Mesothelial cell of epicardium (in vitro differentiated cells): ENCODE data around the gene LCN1. TPM values are rescaled to one million over a fixed set of nuclear protein-coding genes. Genes with fewer than 3 reads are reported as not detected.
A peak's percentile ranks its signal among the peaks of the same experiment; 100 is the strongest.

Experiments
- DNase-seq, 2 experiments: peaks; one replicate each; pipeline ENCODE4 v3.0.0; 2021; ENCODE audit warnings: low spot score in 2 of 2; ENCODE audit not compliant: unreplicated experiment in 2 of 2
- H3K27ac Mint-ChIP-seq: 2 replicates; pipeline ENCODE4 v1.8.0; 2021; ENCODE audit warnings: mixed read lengths
- H3K27me3 Mint-ChIP-seq: 2 replicates; pipeline ENCODE4 v1.8.0; 2021; ENCODE audit warnings: low read depth, mixed read lengths
- H3K36me3 Mint-ChIP-seq: 2 replicates; pipeline ENCODE4 v1.8.0; 2021; ENCODE audit warnings: mixed read lengths
- H3K4me1 Mint-ChIP-seq: 2 replicates; pipeline ENCODE4 v1.8.0; 2021; ENCODE audit warnings: mixed read lengths
- H3K4me3 Mint-ChIP-seq: 2 replicates; pipeline ENCODE4 v1.8.0; 2021; ENCODE audit warnings: mild to moderate bottlenecking, moderate library complexity, mixed read lengths
- H3K9me3 Mint-ChIP-seq: 2 replicates; pipeline ENCODE4 v1.8.0; 2021; ENCODE audit warnings: mixed read lengths
- total RNA-seq: library from RNA; stranded (reverse); gene quantifications from 3 replicates; pipeline ENCODE4 v1.2.1, GENCODE V29; 2021
- TF ChIP-seq, protein P1 (sequence below): fragments of 200-600 bp; sonication (generic); IDR thresholded peaks from one replicate; pipeline ENCODE4 v1.5.0; 2021; ENCODE audit warnings: antibody characterized with exemption; ENCODE audit not compliant: unreplicated experiment

LCN1 gene
- total RNA-seq, 1 donor from 2014 or later: not detected

DNA sequence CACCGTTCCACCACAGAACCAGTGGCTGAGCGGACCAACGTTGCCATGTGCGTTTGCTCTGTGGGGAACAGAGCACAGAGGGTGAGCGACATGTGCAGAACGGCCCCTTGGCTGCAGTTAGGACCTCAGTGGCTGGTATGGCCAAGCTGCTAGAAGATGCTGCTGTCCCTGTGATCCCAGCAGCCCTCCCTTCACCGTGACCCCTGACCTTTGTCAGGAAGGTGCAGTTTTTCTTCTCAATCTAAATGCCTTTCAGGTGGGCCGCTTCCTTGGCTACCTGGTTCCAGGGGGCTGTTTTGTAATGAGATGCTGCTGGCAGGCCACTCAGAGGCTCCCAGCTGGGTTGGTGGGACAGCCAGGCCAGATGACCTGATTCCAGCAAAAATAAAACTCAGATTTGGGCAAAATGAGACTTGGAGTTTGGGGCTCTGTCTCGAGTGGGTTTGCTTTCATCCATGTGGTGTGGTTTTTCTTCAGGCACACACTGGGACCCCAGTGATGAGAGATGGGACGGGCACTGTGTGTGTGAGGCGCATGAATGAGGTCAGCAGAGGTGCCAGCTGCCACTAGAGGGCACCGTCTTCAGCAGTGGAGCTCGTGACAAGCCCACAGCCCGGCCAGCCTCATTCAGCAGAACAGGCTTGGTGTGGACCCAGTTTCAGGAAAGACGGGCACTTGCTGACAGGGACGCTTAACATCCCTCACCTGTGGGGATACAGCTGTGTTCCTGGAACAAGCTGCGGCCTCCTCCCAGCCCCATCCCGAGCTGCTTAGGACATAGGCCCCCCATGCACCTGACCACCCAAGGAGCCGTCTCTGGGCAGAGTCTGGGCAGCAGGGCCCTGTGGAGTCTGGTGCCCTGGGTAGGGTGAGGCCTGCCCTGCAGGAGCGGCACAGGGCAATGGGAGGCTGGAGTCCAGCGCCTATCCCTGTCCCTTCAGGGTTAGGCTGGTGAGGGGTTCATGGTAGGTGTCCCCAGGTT, 16.7 kb upstream of the LCN1 start:
- no peak for DNase-seq
- TF ChIP-seq, protein P1, sequence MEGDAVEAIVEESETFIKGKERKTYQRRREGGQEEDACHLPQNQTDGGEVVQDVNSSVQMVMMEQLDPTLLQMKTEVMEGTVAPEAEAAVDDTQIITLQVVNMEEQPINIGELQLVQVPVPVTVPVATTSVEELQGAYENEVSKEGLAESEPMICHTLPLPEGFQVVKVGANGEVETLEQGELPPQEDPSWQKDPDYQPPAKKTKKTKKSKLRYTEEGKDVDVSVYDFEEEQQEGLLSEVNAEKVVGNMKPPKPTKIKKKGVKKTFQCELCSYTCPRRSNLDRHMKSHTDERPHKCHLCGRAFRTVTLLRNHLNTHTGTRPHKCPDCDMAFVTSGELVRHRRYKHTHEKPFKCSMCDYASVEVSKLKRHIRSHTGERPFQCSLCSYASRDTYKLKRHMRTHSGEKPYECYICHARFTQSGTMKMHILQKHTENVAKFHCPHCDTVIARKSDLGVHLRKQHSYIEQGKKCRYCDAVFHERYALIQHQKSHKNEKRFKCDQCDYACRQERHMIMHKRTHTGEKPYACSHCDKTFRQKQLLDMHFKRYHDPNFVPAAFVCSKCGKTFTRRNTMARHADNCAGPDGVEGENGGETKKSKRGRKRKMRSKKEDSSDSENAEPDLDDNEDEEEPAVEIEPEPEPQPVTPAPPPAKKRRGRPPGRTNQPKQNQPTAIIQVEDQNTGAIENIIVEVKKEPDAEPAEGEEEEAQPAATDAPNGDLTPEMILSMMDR: peak; percentile 47
- Mint-ChIP-seq H3K4me3 (no peak overlapping the region), H3K36me3 (peaks cover 7% of the 10 kb centered on the region), H3K27me3 (no peaks in the 10 kb centered on the region), H3K9me3 (peaks cover 9% of the 10 kb centered on the region), H3K4me1 (peaks cover 7% of the 10 kb centered on the region), H3K27ac (no peak overlapping the region)

GRCh38 chr9:135505406-135506187, 15.6 kb upstream of the LCN1 start:
- Mint-ChIP-seq H3K27me3 (no peaks in the 10 kb centered on the region), H3K36me3 (peaks cover 7% of the 10 kb centered on the region), H3K4me1 (peaks cover 7% of the 10 kb centered on the region), H3K9me3 (peaks cover 10% of the 10 kb centered on the region), H3K4me3 (no peak overlapping the region), H3K27ac (no peak overlapping the region)
- TF ChIP-seq, protein P1: no peak
- no peak for DNase-seq

DNA sequence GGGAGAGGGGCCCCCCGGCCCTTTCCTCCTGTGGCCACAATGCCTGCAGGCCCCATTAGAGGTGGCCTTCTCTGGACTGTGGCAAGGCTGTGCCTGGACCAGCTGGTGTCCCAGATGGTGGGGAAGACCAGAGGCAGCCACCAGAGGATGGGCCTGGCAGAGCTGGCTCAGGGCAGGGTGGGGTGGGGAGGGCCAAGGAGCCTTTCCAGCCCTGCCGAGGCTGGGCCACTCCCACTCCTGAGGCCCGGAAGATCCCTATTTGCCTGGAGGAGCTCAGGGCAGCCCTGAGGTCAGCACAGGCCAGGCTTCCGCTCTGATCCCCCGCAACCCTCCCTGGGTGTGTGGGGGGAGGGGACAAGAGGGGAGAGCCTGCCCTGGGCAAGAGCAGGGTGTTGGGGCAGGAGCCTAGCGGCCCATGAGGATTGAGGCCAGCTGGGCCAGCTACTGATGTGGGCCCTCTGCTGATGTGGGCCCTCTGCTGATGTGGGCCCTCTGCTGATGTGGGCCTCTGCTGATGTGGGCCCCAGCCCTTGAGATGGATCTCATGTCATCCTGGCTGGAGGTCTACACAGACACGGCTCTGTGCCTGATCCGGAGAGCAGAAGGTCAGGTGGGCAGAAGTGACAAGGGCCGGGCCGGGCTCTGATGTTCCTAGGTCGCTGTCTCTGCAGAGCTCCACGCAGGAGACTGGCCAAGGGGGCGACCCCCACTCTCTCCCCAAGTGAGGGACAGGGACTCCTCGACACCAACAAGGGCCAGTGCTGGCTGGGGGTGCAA, 14.7 kb upstream of the LCN1 start:
- TF ChIP-seq, protein P1: no peak
- Mint-ChIP-seq H3K27ac (no peak overlapping the region), H3K9me3 (peaks cover 10% of the 10 kb centered on the region), H3K27me3 (no peaks in the 10 kb centered on the region), H3K4me1 (peaks cover 6% of the 10 kb centered on the region), H3K4me3 (no peak overlapping the region), H3K36me3 (peaks cover 7% of the 10 kb centered on the region)
- no peak for DNase-seq

GRCh38 chr9:135507104-135508035, 13.9 kb upstream of the LCN1 start:
- no peaks in the 10 kb centered on the region for H3K27me3 Mint-ChIP-seq
- no peak overlapping the region for H3K27ac Mint-ChIP-seq
- H3K36me3 Mint-ChIP-seq: peaks cover 5% of the 10 kb centered on the region
- TF ChIP-seq, protein P1: no peak
- H3K4me3 Mint-ChIP-seq: no peak overlapping the region
- no peak for DNase-seq
- peaks cover 10% of the 10 kb centered on the region for H3K9me3 Mint-ChIP-seq
- no peaks in the 10 kb centered on the region for H3K4me1 Mint-ChIP-seq
